Ecto neural progenitor cell (in vitro differentiated cells): Measurements from ENCODE around the gene MAPK8.

Experiments used
- DNase-seq: peaks from one replicate; pipeline ENCODE4 v3.0.0-alpha.2; 2018; ENCODE audit warnings: low spot score

Gene MAPK8

GRCh38 chr10:48463318-48464003 lies 157.0 kb downstream of the MAPK8 start:
- peak; percentile 52 for DNase-seq

GRCh38 chr10:48464121-48464870 lies 157.8 kb downstream of the MAPK8 start:
- no peak for DNase-seq

- DNase-seq, result peak; percentile 49
Measured at GRCh38 chr10:48464871-48465736, 158.6 kb downstream of the MAPK8 start.

- DNase-seq, result peak; percentile 47
Measured at GRCh38 chr10:48465860-48466521, 159.5 kb downstream of the MAPK8 start.

GRCh38 chr10:48466611-48467240 lies 160.2 kb downstream of the MAPK8 start:
- peak; percentile 65 for DNase-seq

- peak; percentile 44 for DNase-seq
Measured at GRCh38 chr10:48467669-48468068, 161.2 kb downstream of the MAPK8 start.

GRCh38 chr10:48468130-48468790 lies 161.8 kb downstream of the MAPK8 start:
- peak; percentile 29 for DNase-seq

DNA sequence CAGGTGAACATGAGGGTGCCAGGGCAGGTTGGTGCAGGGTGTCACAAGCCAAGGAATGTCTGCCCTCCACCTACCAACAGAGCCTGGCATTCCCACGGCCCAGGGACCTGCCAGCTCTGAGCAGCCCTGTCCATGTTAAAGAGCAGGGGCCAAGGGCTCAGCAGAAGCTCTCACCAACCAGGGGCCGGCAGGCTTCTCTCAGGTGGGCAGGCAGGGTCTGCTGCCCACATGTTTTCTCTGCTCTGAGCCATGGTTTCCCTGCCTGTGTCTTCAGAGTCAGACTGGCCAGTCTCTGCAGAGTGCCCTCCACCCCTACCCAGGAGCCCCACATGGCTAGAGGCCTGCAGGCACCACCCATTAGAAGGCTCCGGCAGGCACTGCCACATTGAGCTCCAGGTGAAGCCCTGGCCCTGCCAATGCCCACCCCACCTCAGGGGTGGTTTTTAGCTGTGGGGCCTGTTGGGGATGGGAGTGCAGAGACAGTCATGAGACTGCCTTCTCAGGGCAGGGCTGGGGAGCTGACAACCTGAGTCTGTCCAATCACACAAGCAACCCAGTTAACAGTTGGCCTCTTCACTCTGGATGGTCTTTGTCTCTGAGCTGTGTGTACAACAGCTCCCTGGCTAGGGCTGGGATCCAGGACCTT lies 162.5 kb downstream of the MAPK8 start:
- DNase-seq, result peak; percentile 41

GRCh38 chr10:48469516-48470020 lies 163.1 kb downstream of the MAPK8 start:
- DNase-seq, result peak; percentile 44

DNA sequence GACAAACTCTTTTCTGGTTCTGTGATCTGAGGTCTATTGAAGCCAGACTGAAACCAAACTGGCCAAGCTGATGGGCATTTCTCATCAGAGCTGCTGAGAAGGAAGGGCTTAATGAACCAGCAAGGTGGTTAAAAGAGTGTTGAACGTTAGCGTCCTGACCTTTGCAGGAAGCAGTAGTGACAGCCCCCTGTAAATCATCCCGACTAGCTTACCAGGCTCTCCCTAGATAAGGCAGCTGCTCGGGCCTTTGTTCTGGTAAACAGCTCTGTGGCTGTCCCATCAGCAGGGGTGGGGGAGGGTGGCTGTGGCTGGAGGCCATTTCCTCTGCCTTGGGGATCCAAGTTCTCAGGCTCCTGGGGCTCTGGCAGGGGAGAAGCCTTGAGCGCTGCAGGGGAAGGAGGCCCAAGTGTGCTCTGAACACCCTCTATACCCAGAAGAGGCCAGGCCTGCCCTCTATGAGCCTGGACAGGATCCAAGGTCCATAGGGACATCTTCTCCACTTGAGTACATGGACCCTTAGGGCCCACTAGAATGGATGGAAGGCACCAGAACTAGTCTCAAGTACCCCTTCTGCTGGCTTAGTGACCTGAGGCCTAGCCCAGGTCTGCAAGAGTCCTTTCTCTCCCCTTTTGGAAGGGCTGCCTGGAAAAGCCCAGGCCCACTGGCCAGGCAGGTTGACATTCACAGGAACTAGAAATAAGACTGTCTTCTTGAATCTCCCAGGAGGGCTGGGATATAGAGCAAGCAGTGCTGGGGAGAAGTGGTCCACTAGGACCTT lies 163.8 kb downstream of the MAPK8 start:
- peak; percentile 45 for DNase-seq

DNA sequence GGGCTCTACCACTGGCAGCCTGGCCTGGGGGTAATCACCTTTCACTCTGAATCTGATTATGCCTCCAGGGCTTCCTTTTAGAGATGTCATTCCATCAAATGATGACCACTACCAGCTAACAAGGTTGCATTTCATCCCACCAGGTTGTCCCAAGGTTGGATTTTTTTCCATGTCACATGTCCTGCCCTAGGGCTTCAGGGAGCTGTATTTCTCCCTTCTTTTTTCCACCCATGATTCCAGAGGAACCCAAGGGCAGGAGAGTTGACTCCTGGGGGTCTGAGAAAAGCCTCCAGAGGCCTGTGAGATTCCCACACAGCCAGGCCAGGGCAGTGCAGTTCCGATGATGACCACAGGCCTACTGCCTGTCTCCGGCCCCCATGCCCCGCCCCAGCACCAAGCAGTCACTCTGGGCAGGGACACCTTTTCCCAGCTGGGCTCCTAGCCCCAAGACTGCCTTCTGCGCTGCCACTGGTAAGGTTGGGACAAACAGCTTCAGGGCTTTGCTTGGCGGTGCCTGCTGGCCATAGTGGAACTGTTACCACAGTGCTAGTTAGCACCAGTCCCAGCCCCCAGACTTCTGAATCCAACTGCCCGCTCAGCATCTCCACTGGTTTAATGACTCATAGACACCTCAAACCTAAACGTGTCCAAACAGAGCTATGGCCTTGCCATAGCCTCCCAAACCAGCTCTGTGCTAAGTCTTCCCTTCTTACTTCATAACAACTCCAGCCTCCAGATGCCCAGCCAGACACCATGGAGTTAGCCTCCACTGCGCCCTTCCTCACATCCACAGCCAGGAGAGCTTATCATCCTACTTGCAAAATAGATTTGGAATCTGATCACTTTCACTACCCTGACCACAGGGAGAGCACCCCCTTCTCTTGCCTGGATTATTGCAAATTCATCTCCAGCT lies 164.7 kb downstream of the MAPK8 start:
- peak; percentile 38 for DNase-seq

- DNase-seq, result no peak
Measured at GRCh38 chr10:48472501-48473069, 166.1 kb downstream of the MAPK8 start.

- DNase-seq, result no peak
Measured at GRCh38 chr10:48473704-48474103, 167.2 kb downstream of the MAPK8 start.

DNA sequence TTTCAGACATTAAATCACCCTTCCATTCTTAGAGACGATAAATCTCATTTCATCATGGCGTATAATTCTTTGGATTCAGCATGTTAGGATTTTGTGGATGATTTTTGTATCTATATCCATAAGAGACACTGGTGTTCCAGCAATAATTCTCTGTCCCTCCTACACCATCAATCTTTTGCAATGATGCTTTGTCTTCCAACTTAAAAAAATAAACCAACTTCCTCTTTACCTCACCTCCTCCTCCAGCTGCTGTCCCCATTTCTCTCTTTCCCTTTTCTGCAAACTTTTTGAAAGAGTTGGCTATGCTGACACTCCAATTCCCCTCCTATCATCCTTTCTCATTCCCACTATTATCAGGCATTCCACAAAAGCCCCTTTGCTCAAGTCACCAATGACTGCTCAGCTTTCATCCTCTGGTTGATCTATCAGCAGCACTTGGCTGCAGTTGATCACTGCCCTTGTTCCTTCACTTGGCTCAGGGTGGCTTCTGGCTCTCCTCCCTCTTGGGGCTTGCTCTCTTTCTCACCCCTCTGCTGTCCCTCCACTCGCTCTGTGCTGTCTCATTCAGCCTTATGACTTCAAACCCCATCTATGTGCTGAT lies 168.4 kb downstream of the MAPK8 start:
- DNase-seq, result no peak

GRCh38 chr10:48475943-48476278 lies 169.4 kb downstream of the MAPK8 start:
- no peak for DNase-seq

GRCh38 chr10:48476279-48476982 lies 170.0 kb downstream of the MAPK8 start:
- DNase-seq, result peak; percentile 39

GRCh38 chr10:48477141-48477540 lies 170.7 kb downstream of the MAPK8 start:
- DNase-seq, result no peak
